Right lobe of liver (tissue), 6 donors: ENCODE results near the gene AKAP12. TPM values are rescaled to one million over a fixed set of nuclear protein-coding genes. Genes with fewer than 3 reads are reported as not detected.

ENCODE experiments used
- ATAC-seq, 4 donors: fragments of 200-7000 bp; cut with Tn5 transposase; one replicate each; pipeline ENCODE4 v1.9.1; 2020; ENCODE audit warnings: mild to moderate bottlenecking in 4 of 4, moderate library complexity in 4 of 4
- DNase-seq, 3 donors: peaks; one replicate each; pipeline ENCODE4 v3.0.0-alpha.2; 2020
- H3K27ac ChIP-seq, 3 donors: fragments of 200-600 bp; one replicate each; pipeline ENCODE4 v1.8.0; 2022
- H3K27me3 ChIP-seq, 2 donors: fragments of 200-600 bp; one replicate each; pipeline ENCODE4 v1.8.0; 2022
- H3K36me3 ChIP-seq, 4 donors: fragments of 200-600 bp; sonication (generic) in 1 of 4; one replicate each; pipeline versions ENCODE4 v1.5.1 to v1.8.0; 2017 to 2022; ENCODE audit warnings: control low read depth in 1 of 4
- H3K4me1 ChIP-seq, 4 donors: fragments of 200-600 bp; sonication (generic) in 1 of 4; one replicate each; pipeline versions ENCODE4 v1.5.1 to v1.8.0; 2017 to 2022; ENCODE audit warnings: control low read depth in 1 of 4
- H3K4me3 ChIP-seq, 3 donors: fragments of 200-600 bp; one replicate each; pipeline ENCODE4 v1.8.0; 2022
- H3K9me3 ChIP-seq, 4 donors: fragments of 200-600 bp; sonication (generic) in 1 of 4; one replicate each; pipeline versions ENCODE4 v1.5.1 to v1.8.0; 2017 to 2022; ENCODE audit warnings: control low read depth in 1 of 4
- CTCF ChIP-seq, 4 donors: fragments of 200-600 bp in 3 of 4; fragments of 450-650 bp in 1 of 4; IDR thresholded peaks; one replicate each; pipeline versions ENCODE4 v1.5.1 to v1.8.0; 2016 to 2022; ENCODE audit warnings: antibody characterized with exemption in 4 of 4, mild to moderate bottlenecking in 2 of 4
- POLR2A ChIP-seq: fragments of 450-650 bp; IDR thresholded peaks from one replicate; pipeline ENCODE4 v1.6.1; 2017; ENCODE audit warnings: antibody characterized with exemption, mild to moderate bottlenecking
- WGBS: methylation state at CpG from one replicate; pipeline ENCODE4 v1.1.6; 2018; ENCODE audit warnings: low coverage, low lambda C conversion rate; ENCODE audit not compliant: insufficient coverage; ENCODE audit errors: missing lambda C conversion rate; 5-methylcytosine and 5-hydroxymethylcytosine counted together
- intact Hi-C, 2 donors: fragments of 100-400 bp; cut with DNase I; formaldehyde crosslinking; loops; one replicate each; pipeline versions ENCODE4 v1.11.2 to v1.14.1; 2022
- total RNA-seq, 6 experiments: library from RNA; depleted of rRNA in 2 of 6; stranded (reverse); fragments of >200 nt in 2 of 6; fragmentation: NEBNext Ultra II Directional in 3 of 6; extraction: Animal tissue kit (Norgen Biotek cat#: 25700) in 3 of 6; gene quantifications; one replicate each; pipeline versions ENCODE4 v1.1.0 to v1.2.4, GENCODE V29; 2016 to 2023
- donor health status: DM: no; HTN: yes; CAD: no.
- donor health status: DM: no; HTN: no; CAD: no.
- donor health status: DM: no; HTN: no; CAD: no.
- donor health status: DM: no; HTN: yes; CAD: no.
- donor health status: DM: no; HTN: yes; CAD: no.

AKAP12 gene
- total RNA-seq, 6 experiments from 2014 or later, result 2.1 to 38.4 (median 23.0) TPM

- Histone ChIP-seq H3K4me3 (no peak overlapping the region), H3K27ac (no peak overlapping the region), H3K4me1 (no peaks in the 10 kb centered on the region), H3K9me3 (no peaks in the 10 kb centered on the region), H3K36me3 (no peaks in the 10 kb centered on the region), H3K27me3 (no peaks in the 10 kb centered on the region)
- no peak for DNase-seq
- intact Hi-C loops, result no loop called here
- ATAC-seq, result no peak
- TF ChIP-seq POLR2A, result no peak
- no peak for TF ChIP-seq CTCF (IDR thresholded peaks at IDR 0.05)
- 71% methylated on average over 7 of the region's 8 CpGs for WGBS
Observed at GRCh38 chr6:151300267-151300991, 60.7 kb downstream of the AKAP12 start.

- Histone ChIP-seq H3K27ac (no peak overlapping the region), H3K36me3 (no peaks in the 10 kb centered on the region), H3K4me3 (no peak overlapping the region), H3K9me3 (no peaks in the 10 kb centered on the region), H3K27me3 (no peaks in the 10 kb centered on the region), H3K4me1 (no peaks in the 10 kb centered on the region)
- ATAC-seq (no peak), DNase-seq (no peak)
- 75% methylated on average over 8 of the region's 8 CpGs for WGBS
- TF ChIP-seq POLR2A (no peak), CTCF (IDR thresholded peaks at IDR 0.05) (no peak)
- intact Hi-C loops, result no loop called here
Observed at GRCh38 chr6:151301547-151301946, 61.8 kb downstream of the AKAP12 start.

GRCh38 chr6:151303231-151303630 lies 63.5 kb downstream of the AKAP12 start:
- intact Hi-C loops, result no loop called here
- no peak overlapping the region for H3K27ac ChIP-seq
- no peaks in the 10 kb centered on the region for H3K4me1 ChIP-seq
- no peak overlapping the region for H3K4me3 ChIP-seq
- ATAC-seq (no peak), DNase-seq (no peak)
- no peaks in the 10 kb centered on the region for H3K36me3 ChIP-seq
- H3K9me3 ChIP-seq, result no peaks in the 10 kb centered on the region
- no peak for TF ChIP-seq POLR2A
- no peak for TF ChIP-seq CTCF (IDR thresholded peaks at IDR 0.05)
- 71% methylated on average over 1 of the region's 3 CpGs for WGBS
- H3K27me3 ChIP-seq, result no peaks in the 10 kb centered on the region

GRCh38 chr6:151306269-151306783 lies 66.6 kb downstream of the AKAP12 start:
- Histone ChIP-seq H3K36me3 (no peaks in the 10 kb centered on the region), H3K4me3 (no peak overlapping the region), H3K27ac (no peak overlapping the region), H3K9me3 (no peaks in the 10 kb centered on the region), H3K4me1 (no peaks in the 10 kb centered on the region), H3K27me3 (no peaks in the 10 kb centered on the region)
- DNase-seq (no peak), ATAC-seq (no peak)
- intact Hi-C loops, result no loop called here
- TF ChIP-seq POLR2A (no peak), CTCF (IDR thresholded peaks at IDR 0.05) (no peak)
- WGBS, result 83% methylated on average over 12 of the region's 12 CpGs
